SK-N-SH treated with all-trans-retinoic acid at 6 μM for 48 hours (cell line): ENCODE measurements around the gene MYH8.

Experiments used
- ARNTL ChIP-seq: fragments of 450-650 bp; formaldehyde crosslinking; IDR thresholded peaks from 2 replicates; pipeline ENCODE4 v1.5.0; 2020; ENCODE audit warnings: low read depth, mild to moderate bottlenecking, moderate library complexity, borderline replicate concordance
- ESRRG ChIP-seq: fragments of 250-450 bp; sonication (Bioruptor Pico); IDR thresholded peaks from 2 replicates; pipeline ENCODE4 v1.6.1; 2021; ENCODE audit warnings: mild to moderate bottlenecking
- GLIS3 ChIP-seq: fragments of 250-450 bp; sonication (Bioruptor Pico); IDR thresholded peaks from 2 replicates; pipeline ENCODE4 v1.5.0; 2020; ENCODE audit warnings: mild to moderate bottlenecking, moderate library complexity
- PATZ1 ChIP-seq: fragments of 250-450 bp; sonication (Bioruptor Pico); IDR thresholded peaks from 2 replicates; pipeline ENCODE4 v1.8.0; 2020; ENCODE audit warnings: mild to moderate bottlenecking, moderate library complexity, borderline replicate concordance
- SNAI2 ChIP-seq: fragments of 250-450 bp; sonication (Bioruptor Pico); IDR thresholded peaks from 2 replicates; pipeline ENCODE4 v1.5.0; 2020; ENCODE audit warnings: mild to moderate bottlenecking, moderate library complexity
- TOX ChIP-seq: fragments of 250-450 bp; sonication (Bioruptor Pico); IDR thresholded peaks from 2 replicates; pipeline ENCODE4 v1.8.0; 2021; ENCODE audit warnings: mild to moderate bottlenecking, moderate library complexity, borderline replicate concordance
- ZFP30 ChIP-seq: fragments of 450-650 bp; formaldehyde crosslinking; IDR thresholded peaks from 2 replicates; pipeline ENCODE4 v1.5.0; 2022; ENCODE audit warnings: mild to moderate bottlenecking, moderate library complexity
- ZNF70 ChIP-seq: fragments of 450-650 bp; formaldehyde crosslinking; IDR thresholded peaks from 2 replicates; pipeline ENCODE4 v1.5.0; 2020; ENCODE audit warnings: mild to moderate bottlenecking, moderate library complexity
- ZNF8 ChIP-seq: fragments of 450-650 bp; formaldehyde crosslinking; IDR thresholded peaks from 2 replicates; pipeline ENCODE4 v1.5.0; 2020; ENCODE audit warnings: mild to moderate bottlenecking, moderate library complexity
- TF ChIP-seq, protein P1 (sequence below): fragments of 250-450 bp; sonication (Bioruptor Pico); IDR thresholded peaks from 2 replicates; pipeline ENCODE4 v1.5.1; 2020; ENCODE audit warnings: low read depth, mild to moderate bottlenecking, moderate library complexity
- TF ChIP-seq, protein P2 (sequence below): fragments of 250-450 bp; sonication (Bioruptor Pico); IDR thresholded peaks from 2 replicates; pipeline ENCODE4 v1.5.0; 2020; ENCODE audit warnings: mild to moderate bottlenecking, moderate library complexity

- TF ChIP-seq ZFP30 (CRISPR knock-in tag) (no peak), SNAI2 (no peak), ZNF70 (no peak), PATZ1 (CRISPR knock-in tag) (no peak), ZNF8 (CRISPR knock-in tag) (no peak), ESRRG (CRISPR knock-in tag) (no peak), GLIS3 (no peak), ARNTL (CRISPR knock-in tag) (no peak), TOX (CRISPR knock-in tag) (no peak)
- TF ChIP-seq, protein P1, sequence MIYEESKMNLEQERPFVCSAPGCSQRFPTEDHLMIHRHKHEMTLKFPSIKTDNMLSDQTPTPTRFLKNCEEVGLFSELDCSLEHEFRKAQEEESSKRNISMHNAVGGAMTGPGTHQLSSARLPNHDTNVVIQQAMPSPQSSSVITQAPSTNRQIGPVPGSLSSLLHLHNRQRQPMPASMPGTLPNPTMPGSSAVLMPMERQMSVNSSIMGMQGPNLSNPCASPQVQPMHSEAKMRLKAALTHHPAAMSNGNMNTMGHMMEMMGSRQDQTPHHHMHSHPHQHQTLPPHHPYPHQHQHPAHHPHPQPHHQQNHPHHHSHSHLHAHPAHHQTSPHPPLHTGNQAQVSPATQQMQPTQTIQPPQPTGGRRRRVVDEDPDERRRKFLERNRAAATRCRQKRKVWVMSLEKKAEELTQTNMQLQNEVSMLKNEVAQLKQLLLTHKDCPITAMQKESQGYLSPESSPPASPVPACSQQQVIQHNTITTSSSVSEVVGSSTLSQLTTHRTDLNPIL (CRISPR knock-in tag) = no peak
- TF ChIP-seq, protein P2, sequence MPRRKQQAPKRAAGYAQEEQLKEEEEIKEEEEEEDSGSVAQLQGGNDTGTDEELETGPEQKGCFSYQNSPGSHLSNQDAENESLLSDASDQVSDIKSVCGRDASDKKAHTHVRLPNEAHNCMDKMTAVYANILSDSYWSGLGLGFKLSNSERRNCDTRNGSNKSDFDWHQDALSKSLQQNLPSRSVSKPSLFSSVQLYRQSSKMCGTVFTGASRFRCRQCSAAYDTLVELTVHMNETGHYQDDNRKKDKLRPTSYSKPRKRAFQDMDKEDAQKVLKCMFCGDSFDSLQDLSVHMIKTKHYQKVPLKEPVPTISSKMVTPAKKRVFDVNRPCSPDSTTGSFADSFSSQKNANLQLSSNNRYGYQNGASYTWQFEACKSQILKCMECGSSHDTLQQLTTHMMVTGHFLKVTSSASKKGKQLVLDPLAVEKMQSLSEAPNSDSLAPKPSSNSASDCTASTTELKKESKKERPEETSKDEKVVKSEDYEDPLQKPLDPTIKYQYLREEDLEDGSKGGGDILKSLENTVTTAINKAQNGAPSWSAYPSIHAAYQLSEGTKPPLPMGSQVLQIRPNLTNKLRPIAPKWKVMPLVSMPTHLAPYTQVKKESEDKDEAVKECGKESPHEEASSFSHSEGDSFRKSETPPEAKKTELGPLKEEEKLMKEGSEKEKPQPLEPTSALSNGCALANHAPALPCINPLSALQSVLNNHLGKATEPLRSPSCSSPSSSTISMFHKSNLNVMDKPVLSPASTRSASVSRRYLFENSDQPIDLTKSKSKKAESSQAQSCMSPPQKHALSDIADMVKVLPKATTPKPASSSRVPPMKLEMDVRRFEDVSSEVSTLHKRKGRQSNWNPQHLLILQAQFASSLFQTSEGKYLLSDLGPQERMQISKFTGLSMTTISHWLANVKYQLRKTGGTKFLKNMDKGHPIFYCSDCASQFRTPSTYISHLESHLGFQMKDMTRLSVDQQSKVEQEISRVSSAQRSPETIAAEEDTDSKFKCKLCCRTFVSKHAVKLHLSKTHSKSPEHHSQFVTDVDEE = no peak
Observed at GRCh38 chr17:10421211-10421610, 539 bp downstream of the MYH8 start.
